Activated T-cell treated with anti-CD3 and anti-CD28 coated beads, Interleukin-2, amount 50 U/mL, for 24 hours (primary cell): Measurements from ENCODE around the gene ZNF783.

Source experiments
- DNase-seq: peaks from one replicate; pipeline ENCODE4 v3.0.0-alpha.2; 2020
- H3K27ac Mint-ChIP-seq: 2 replicates; pipeline ENCODE4 v1.8.0; 2020; ENCODE audit warnings: mild to moderate bottlenecking, mixed read lengths
- H3K27me3 Mint-ChIP-seq: 2 replicates; pipeline ENCODE4 v1.8.0; 2020; ENCODE audit warnings: mixed read lengths
- H3K36me3 Mint-ChIP-seq: 2 replicates; pipeline ENCODE4 v1.8.0; 2020; ENCODE audit warnings: low read depth, mixed read lengths
- H3K4me1 Mint-ChIP-seq: 2 replicates; pipeline ENCODE4 v1.8.0; 2020; ENCODE audit warnings: low read depth, mixed read lengths
- H3K4me3 Mint-ChIP-seq: 2 replicates; pipeline ENCODE4 v1.8.0; 2020; ENCODE audit warnings: mild to moderate bottlenecking, moderate library complexity, mixed read lengths
- H3K9me3 Mint-ChIP-seq: 2 replicates; pipeline ENCODE4 v1.8.0; 2020; ENCODE audit warnings: mixed read lengths

Gene ZNF783

GRCh38 chr7:149282331-149282655 is 20.3 kb downstream of the ZNF783 start:
- H3K4me3 Mint-ChIP-seq = no peak overlapping the region
- H3K27ac Mint-ChIP-seq = peak overlapping the region; percentile 69
- H3K4me1 Mint-ChIP-seq = peaks cover 38% of the 10 kb centered on the region
- no peak for DNase-seq
- H3K9me3 Mint-ChIP-seq = no peaks in the 10 kb centered on the region
- H3K36me3 Mint-ChIP-seq = peaks cover 56% of the 10 kb centered on the region
- no peaks in the 10 kb centered on the region for H3K27me3 Mint-ChIP-seq

- H3K4me1 Mint-ChIP-seq = peaks cover 47% of the 10 kb centered on the region
- H3K4me3 Mint-ChIP-seq = no peak overlapping the region
- no peaks in the 10 kb centered on the region for H3K9me3 Mint-ChIP-seq
- H3K27me3 Mint-ChIP-seq = no peaks in the 10 kb centered on the region
- peak overlapping the region; percentile 55 for H3K27ac Mint-ChIP-seq
- peaks cover 56% of the 10 kb centered on the region for H3K36me3 Mint-ChIP-seq
- DNase-seq = no peak
Measured at GRCh38 chr7:149283321-149283720, 21.3 kb downstream of the ZNF783 start.

GRCh38 chr7:149284343-149284742 is 22.3 kb downstream of the ZNF783 start:
- Mint-ChIP-seq H3K4me1 (peaks cover 47% of the 10 kb centered on the region), H3K36me3 (peaks cover 54% of the 10 kb centered on the region), H3K9me3 (no peaks in the 10 kb centered on the region), H3K4me3 (no peak overlapping the region), H3K27me3 (no peaks in the 10 kb centered on the region), H3K27ac (peak overlapping the region; percentile 77)
- peak; percentile 52 for DNase-seq

- DNase-seq = peak; percentile 99
- Mint-ChIP-seq H3K36me3 (peaks cover 54% of the 10 kb centered on the region), H3K4me1 (peaks cover 47% of the 10 kb centered on the region), H3K4me3 (peak overlapping the region; percentile 83), H3K27ac (peak overlapping the region; percentile 77), H3K9me3 (no peaks in the 10 kb centered on the region), H3K27me3 (no peaks in the 10 kb centered on the region)
Measured at GRCh38 chr7:149284850-149285585, 23.0 kb downstream of the ZNF783 start.

- Mint-ChIP-seq H3K4me3 (peak overlapping the region; percentile 83), H3K27me3 (no peaks in the 10 kb centered on the region), H3K36me3 (peaks cover 52% of the 10 kb centered on the region), H3K4me1 (peaks cover 47% of the 10 kb centered on the region), H3K27ac (peak overlapping the region; percentile 82), H3K9me3 (no peaks in the 10 kb centered on the region)
- no peak for DNase-seq
Measured at GRCh38 chr7:149285603-149286002, 23.6 kb downstream of the ZNF783 start.

- DNase-seq = peak; percentile 15
- no peak overlapping the region for H3K27ac Mint-ChIP-seq
- H3K4me1 Mint-ChIP-seq = peaks cover 50% of the 10 kb centered on the region
Measured at GRCh38 chr7:149286811-149287400, 24.9 kb downstream of the ZNF783 start.

GRCh38 chr7:149287622-149288021 is 25.6 kb downstream of the ZNF783 start:
- Mint-ChIP-seq H3K4me1 (peaks cover 46% of the 10 kb centered on the region), H3K36me3 (peaks cover 47% of the 10 kb centered on the region), H3K27ac (no peak overlapping the region), H3K4me3 (no peak overlapping the region), H3K27me3 (no peaks in the 10 kb centered on the region), H3K9me3 (no peaks in the 10 kb centered on the region)
- DNase-seq = no peak

More at GRCh38 chr7:149286811-149287400, 24.9 kb downstream of the ZNF783 start:
- no peaks in the 10 kb centered on the region for H3K9me3 Mint-ChIP-seq
- peaks cover 46% of the 10 kb centered on the region for H3K36me3 Mint-ChIP-seq
- no peaks in the 10 kb centered on the region for H3K27me3 Mint-ChIP-seq
- H3K4me3 Mint-ChIP-seq = no peak overlapping the region

- DNase-seq = no peak
- Mint-ChIP-seq H3K27ac (no peak overlapping the region), H3K36me3 (peaks cover 52% of the 10 kb centered on the region), H3K9me3 (no peaks in the 10 kb centered on the region), H3K4me3 (no peak overlapping the region), H3K4me1 (peaks cover 39% of the 10 kb centered on the region), H3K27me3 (no peaks in the 10 kb centered on the region)
Measured at GRCh38 chr7:149289262-149289661, 27.3 kb downstream of the ZNF783 start.

GRCh38 chr7:149289856-149290255 is 27.9 kb downstream of the ZNF783 start:
- peaks cover 53% of the 10 kb centered on the region for H3K36me3 Mint-ChIP-seq

GRCh38 chr7:149291036-149291780 is 29.2 kb downstream of the ZNF783 start:
- DNase-seq = no peak
- Mint-ChIP-seq H3K4me3 (no peak overlapping the region), H3K27ac (peak overlapping the region; percentile 77), H3K36me3 (peaks cover 59% of the 10 kb centered on the region), H3K27me3 (no peaks in the 10 kb centered on the region), H3K9me3 (no peaks in the 10 kb centered on the region), H3K4me1 (peaks cover 27% of the 10 kb centered on the region)

More at GRCh38 chr7:149289856-149290255, 27.9 kb downstream of the ZNF783 start:
- Mint-ChIP-seq H3K27ac (no peak overlapping the region), H3K9me3 (no peaks in the 10 kb centered on the region), H3K4me3 (no peak overlapping the region), H3K4me1 (peaks cover 33% of the 10 kb centered on the region), H3K27me3 (no peaks in the 10 kb centered on the region)
- DNase-seq = no peak

- Mint-ChIP-seq H3K4me1 (peaks cover 26% of the 10 kb centered on the region), H3K9me3 (no peaks in the 10 kb centered on the region), H3K36me3 (peaks cover 62% of the 10 kb centered on the region), H3K27ac (no peak overlapping the region), H3K4me3 (no peak overlapping the region), H3K27me3 (no peaks in the 10 kb centered on the region)
- no peak for DNase-seq
Measured at GRCh38 chr7:149291781-149292461, 29.9 kb downstream of the ZNF783 start.

GRCh38 chr7:149292462-149292823 is 30.4 kb downstream of the ZNF783 start:
- Mint-ChIP-seq H3K9me3 (no peaks in the 10 kb centered on the region), H3K4me3 (no peak overlapping the region), H3K27ac (no peak overlapping the region), H3K36me3 (peaks cover 65% of the 10 kb centered on the region), H3K27me3 (no peaks in the 10 kb centered on the region), H3K4me1 (peaks cover 26% of the 10 kb centered on the region)
- DNase-seq = no peak

GRCh38 chr7:149293338-149293737 is 31.3 kb downstream of the ZNF783 start:
- Mint-ChIP-seq H3K4me1 (peaks cover 28% of the 10 kb centered on the region), H3K27ac (peak overlapping the region; percentile 38), H3K36me3 (peaks cover 57% of the 10 kb centered on the region), H3K4me3 (no peak overlapping the region), H3K9me3 (no peaks in the 10 kb centered on the region), H3K27me3 (no peaks in the 10 kb centered on the region)
- no peak for DNase-seq

- peaks cover 29% of the 10 kb centered on the region for H3K4me1 Mint-ChIP-seq
- H3K4me3 Mint-ChIP-seq = no peak overlapping the region
- DNase-seq = no peak
- H3K27ac Mint-ChIP-seq = peak overlapping the region; percentile 38
- H3K36me3 Mint-ChIP-seq = peaks cover 51% of the 10 kb centered on the region
- H3K27me3 Mint-ChIP-seq = no peaks in the 10 kb centered on the region
- H3K9me3 Mint-ChIP-seq = no peaks in the 10 kb centered on the region
Measured at GRCh38 chr7:149293946-149294633, 32.1 kb downstream of the ZNF783 start.
